Right renal pelvis (tissue), 4 donors: ENCODE results near the gene IFT25. TPM values are rescaled to one million over a fixed set of nuclear protein-coding genes. Genes with fewer than 3 reads are reported as not detected.

ENCODE experiments used
- DNase-seq, 4 donors: peaks; one replicate each; pipeline ENCODE4 v3.0.0-alpha.2; 2013; ENCODE audit warnings: low read depth in 4 of 4, low spot score in 3 of 4, missing footprints in 1 of 4
- polyA plus RNA-seq, 4 donors: library from polyadenylated mRNA; unstranded; fragments of 120-200 nt; gene quantifications; one replicate each; pipeline ENCODE4 v1.2.1, GENCODE V29; 2013; ENCODE audit not compliant: insufficient read length in 4 of 4

Gene IFT25
- polyA plus RNA-seq, 4 donors: 44.9 to 56.7 (median 49.2) TPM

DNA sequence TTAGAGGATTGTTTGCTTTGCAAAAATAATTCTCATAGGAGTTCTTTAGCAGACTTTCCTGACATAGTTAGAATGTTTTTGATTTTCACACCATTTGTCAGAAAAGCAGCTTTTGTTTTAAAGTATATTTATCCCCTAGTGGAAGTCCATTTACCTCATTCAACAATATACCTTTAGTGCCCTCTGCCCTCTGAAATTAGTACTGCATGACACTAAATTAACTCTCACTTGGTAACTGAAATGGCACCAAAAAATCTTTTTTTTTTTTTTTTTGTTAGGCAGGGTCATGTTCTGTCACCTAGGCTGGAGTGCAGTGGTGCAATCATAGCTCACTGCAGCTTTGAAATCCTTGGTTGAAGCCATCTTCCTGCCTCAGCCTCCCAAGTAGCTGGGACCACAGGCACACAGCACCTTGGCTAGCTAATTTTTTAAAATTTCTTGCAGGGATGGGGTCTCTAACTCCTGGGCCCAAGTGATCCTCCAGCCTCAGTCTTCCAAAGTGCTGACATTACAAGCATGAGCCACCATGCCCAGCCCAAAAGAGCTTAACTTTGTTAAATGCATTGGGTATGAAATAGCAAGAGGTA, 14.3 kb upstream of the IFT25 start:
- no peak for DNase-seq

GRCh38 chr1:53957194-53957818, 11.8 kb upstream of the IFT25 start:
- DNase-seq: no peak

DNA sequence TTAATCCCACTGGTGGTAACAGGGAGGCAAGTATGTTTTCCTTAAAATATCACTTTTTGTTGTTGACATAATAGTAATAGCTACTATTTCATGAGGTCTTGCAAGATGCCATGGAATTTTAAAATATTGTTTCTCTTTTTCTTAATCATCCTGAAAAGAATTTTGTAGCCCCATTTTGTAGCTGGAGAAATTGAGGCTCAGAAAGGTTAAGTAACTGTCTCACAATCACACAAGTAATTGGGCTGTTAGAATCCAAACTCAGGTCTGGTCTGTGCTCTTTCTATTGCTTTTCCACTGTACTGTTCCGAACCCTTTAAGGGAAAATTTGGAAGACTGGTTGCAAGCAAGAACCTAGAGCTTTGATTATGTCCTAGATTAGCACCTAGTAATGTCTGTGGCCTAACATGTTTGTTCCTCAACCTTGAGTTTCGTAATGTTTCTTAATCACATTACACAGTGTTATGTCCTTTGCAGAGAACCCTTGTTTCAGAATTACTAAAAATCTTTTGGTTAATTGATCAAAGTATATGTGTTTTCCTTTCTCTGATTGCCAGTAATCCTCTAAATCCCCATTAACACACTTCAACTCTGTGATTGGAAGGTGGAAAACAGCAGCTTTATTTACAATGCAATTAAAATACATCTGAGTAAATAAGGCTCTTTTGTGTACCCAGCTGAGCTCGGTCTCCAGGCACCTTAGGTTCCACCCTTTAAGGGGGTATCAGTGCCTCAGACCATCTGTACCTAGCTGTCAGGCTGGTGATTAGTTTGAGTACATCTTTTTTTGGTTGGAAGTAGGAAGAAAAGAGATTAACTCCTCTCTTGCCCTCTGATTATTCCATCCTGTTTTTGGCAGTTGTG, 11.0 kb upstream of the IFT25 start:
- no peak for DNase-seq

DNA sequence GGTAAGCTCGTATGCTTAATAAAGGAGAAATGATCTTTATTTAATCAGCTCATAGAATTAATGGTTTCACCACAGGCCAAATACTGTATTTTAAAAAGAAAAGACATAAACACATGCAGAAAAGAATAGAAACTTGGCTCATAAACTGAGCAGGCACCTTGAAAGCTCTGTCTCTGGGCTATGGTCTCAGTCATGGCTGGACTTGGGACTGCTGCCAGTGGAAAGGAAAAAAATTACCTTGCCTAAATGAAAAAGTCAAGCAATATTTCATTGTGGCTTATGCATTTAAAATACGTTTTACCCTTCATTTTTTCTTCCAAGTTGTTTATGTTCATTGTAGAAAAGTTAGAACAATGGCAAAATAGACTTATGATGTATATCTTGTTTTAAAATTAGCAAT, 8.6 kb upstream of the IFT25 start:
- no peak for DNase-seq

- no peak for DNase-seq
Observed at GRCh38 chr1:53951697-53952096, 6.2 kb upstream of the IFT25 start.

GRCh38 chr1:53949023-53949990, 3.8 kb upstream of the IFT25 start:
- peak in 1 of 4 donors; percentile 30 for DNase-seq

DNA sequence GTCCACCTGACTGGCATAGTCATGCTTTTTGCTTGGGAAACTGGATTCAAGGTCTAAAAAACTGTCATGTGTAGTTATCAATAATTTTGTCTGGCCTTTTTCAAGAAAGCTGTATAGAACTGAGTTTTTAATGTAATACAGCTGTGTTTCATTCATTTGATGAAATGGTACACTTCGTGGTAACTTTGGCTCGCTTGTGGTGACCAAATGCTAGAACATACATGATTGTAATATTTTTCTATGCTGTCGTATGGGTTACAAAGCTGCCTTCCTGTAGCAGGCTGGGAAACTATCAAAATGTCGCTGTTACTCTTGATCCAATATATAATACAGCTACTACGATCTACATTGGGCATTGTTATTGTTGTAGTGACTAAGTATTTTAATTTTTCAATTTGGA, 2.8 kb upstream of the IFT25 start:
- no peak for DNase-seq

GRCh38 chr1:53947172-53947907, 1.8 kb upstream of the IFT25 start:
- no peak for DNase-seq

DNA sequence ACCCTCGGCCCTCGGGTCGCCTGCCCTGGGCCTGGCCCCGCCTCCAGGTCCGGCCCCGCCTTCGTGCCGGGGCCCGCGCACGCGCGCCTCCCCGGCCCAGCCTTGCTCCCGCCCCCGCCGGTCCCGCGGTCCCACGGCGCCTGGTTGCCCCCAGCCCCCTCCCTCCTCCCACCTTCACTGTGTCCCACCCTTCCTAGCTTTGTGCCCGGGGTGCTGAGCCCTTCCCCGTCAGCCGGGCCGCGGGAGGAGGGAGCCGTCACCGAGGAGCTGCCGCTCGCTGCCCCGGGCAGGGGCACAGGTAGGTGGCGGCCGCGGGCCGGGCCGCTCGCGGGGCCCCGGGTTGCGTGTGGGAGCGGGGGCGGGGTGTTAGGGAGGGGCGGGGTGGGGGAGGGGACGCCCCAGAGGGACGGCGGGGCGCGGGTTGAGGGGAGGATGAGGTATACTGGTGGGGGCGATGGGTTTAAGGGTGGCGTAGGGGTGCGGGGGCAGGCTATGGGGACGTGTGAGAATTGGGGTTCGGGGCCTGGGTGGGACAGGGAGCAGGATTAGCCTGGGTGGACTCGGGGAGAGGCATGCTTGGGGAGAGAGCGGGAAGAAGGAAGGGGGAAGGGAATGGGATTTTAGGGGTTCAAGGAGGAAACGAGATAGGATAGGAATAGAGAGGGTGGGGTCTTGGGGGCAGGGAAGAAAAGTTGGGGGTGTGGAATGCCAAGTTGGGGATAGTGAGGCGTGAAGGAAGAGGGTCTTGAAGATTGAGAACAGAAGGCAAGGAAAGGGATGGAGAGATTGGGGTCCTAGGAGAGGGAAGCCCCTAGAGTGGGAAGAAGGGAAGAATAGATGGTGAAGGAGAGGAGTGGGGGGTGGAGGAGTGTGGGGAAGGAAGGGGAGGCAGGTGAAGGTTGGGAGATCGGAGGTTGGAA, 1.0 kb upstream of the IFT25 start, which contains the start of gene LRRC42:
Gene LRRC42, plus strand, starts transcription at position 99 of the 920 bp plus-strand sequence. CDS start 5,650 bp downstream, outside the sequence.
- peak in 2 of 4 donors; percentile 34 to 80 for DNase-seq

- DNase-seq: no peak
Observed at GRCh38 chr1:53945183-53945432, 391 bp downstream of the IFT25 start.

DNA sequence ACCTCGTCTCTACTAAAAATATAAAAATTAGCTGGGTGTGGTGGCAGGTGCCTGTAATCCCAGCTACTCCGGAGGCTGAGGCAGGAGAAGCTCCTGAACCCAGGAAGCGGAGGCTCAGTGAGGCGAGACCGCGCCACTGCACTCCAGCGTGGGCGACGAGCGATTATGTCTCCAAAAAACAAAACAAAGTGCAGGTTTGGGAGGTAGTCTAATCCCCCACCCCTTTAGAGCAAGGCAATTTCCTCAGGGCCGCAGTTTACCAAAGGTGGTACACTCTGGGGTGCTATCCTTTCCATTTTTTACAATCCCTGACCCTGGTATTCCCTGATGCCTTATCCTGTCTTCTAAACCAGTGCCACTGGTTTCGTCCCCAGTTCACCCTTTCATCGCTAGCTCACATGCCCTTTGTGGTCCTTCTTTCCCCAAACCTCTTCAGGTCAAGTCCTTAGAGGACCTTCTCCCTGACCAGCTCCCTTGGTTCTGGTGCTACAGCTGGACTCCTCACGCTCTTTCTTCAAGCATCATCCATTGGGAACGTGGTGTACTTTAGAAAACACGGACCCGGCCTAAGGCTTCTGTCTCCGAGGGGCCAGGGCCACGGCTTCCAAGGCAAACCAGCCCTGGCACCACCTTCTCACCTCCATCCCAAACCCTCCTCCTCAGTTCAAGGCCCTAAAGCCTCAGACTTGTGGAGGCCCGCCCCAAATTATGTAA, 873 bp downstream of the IFT25 start:
- DNase-seq: no peak

DNA sequence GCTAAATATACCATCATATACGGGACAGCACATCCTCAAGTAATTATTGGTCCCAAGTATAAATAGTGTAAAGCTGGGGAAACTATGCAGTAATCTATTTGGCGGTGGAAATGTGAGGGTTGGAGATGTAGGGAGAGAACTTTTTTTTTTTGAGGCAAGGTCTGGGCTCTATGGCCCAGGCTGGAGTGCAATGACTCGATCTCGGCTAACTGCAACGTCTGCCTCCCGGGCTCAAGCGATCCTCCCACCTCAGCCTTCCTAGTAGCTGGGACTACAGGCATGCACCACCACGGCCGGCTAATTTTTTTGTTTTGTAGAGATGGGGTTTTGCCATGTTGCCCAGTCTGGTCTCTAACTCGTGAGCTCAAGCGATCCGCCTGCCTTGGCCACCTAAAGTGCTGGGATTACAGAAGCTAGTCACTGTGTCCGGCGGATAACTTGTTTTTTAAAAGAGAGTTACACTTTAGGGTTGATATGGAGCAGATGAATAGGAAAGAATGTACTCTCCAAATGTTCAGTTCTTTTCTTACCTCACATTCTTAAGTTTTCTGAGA, 1.9 kb downstream of the IFT25 start:
- DNase-seq: no peak

DNA sequence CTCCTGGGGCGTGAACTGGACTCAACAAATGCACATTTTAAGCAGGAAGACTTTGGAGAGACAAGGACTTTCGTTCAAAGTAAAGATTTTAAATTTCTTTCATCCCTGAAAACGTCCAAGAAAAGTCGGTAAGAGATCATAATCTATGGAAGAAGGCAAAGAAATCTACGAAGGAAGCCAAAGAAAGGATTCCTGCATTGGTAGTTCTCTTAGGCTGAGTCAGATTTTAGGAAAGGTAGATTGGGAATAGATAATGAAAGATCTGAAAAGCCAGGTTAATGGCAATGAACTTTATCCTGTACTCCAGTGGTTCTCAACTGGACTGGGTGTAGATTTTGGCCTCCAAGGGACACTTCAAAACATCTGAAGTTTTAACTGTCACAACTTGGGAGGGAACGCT, 2.4 kb downstream of the IFT25 start:
- no peak for DNase-seq

- no peak for DNase-seq
Observed at GRCh38 chr1:53942127-53942957, 3.2 kb downstream of the IFT25 start.

DNA sequence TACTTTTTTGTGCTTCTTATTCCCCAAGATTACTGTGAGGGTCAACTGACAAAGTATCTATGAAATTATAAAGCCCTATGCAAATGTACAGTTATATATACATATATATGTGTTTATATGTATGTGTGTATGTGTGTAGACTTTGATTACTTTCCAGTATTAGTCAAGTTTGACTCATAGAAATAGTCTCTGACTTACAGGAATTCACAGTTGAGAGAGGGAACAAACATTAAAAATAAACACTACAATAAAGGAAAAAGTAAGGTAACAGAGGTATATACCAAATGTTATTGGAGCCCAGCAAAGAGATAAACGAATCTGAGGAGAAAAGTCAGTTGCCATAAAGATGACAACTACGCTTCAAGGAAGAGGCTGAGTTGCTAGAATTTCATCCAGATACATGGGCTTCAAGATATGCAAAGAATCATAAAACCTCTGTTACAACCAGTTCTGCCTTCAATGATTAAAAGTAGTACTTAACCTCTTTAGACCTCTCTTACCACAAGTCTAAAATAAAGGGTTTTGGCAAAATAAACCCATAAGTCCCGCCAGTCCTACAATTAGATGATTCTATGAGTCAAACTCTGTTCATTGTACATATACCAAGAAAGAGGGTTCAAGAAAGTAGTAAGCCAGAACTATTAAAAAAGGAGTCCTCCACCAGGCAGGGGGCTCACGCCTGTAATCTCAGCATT, 7.2 kb downstream of the IFT25 start:
- no peak for DNase-seq

DNA sequence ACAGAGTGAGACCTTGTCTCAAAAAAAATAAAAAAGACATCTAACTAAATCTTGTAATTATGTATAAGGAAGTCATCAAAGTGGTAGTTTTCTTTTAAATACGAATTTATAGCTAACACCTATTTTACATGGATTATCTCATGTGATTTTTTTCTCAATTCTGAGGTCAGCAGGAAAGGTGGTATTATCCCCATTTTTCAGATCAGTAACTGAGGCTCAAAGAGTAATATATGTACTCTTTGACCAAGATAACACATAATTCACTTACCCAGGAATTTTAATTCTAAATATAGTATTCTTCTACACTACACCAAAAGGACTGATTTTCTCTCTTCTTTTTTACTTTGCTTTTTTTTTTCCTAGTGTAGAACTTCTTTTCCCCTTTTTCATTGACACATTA, 9.1 kb downstream of the IFT25 start:
- no peak for DNase-seq
